Tongue (tissue), 2 donors: Measurements from ENCODE around the gene MS4A4A. TPM values are rescaled to one million over a fixed set of nuclear protein-coding genes. Genes with fewer than 3 reads are reported as not detected.

Source experiments
- DNase-seq: peaks from one replicate; pipeline ENCODE4 v3.0.0-alpha.2; 2015
- total RNA-seq: library from RNA; depleted of rRNA; stranded (reverse); fragments of >200 nt; gene quantifications from one replicate; pipeline ENCODE4 v1.2.3, GENCODE V29; 2014

The MS4A4A gene
- total RNA-seq, 1 donor from 2014 or later = 2.9 TPM

GRCh38 chr11:60349990-60350389, 69.5 kb downstream of the MS4A4A start:
- no peak for DNase-seq

- no peak for DNase-seq
Measured at GRCh38 chr11:60357771-60358170, 77.3 kb downstream of the MS4A4A start.

Other genes starting within 250 kb of the MS4A4A start
- not detected for gene OOSP2, start 240.3 kb upstream of the MS4A4A start, total RNA-seq
- gene MS4A3, start 224.0 kb upstream of the MS4A4A start, total RNA-seq = 0.62 TPM
- 1.9 TPM for gene MS4A2, start 192.0 kb upstream of the MS4A4A start, total RNA-seq
- gene MS4A6A, start 97.6 kb upstream of the MS4A4A start, total RNA-seq = 24.4 TPM
- not detected for gene MS4A4E, start 37.5 kb upstream of the MS4A4A start, total RNA-seq
- gene MS4A6E, start 46.6 kb downstream of the MS4A4A start, total RNA-seq = not detected
- gene MS4A7, start 97.9 kb downstream of the MS4A4A start, total RNA-seq = 8.5 TPM
- 0.31 TPM for gene MS4A14, start 115.8 kb downstream of the MS4A4A start, total RNA-seq
- gene MS4A5, start 148.9 kb downstream of the MS4A4A start, total RNA-seq = not detected
- 1.1 TPM for gene MS4A1, start 175.2 kb downstream of the MS4A4A start, total RNA-seq
- gene MS4A12, start 212.1 kb downstream of the MS4A4A start, total RNA-seq = not detected
- gene MS4A13, start 234.7 kb downstream of the MS4A4A start, total RNA-seq = not detected